Activated CD8-positive, alpha-beta memory T cell treated with anti-CD3 and anti-CD28 coated beads for 48 hours (primary cell): ENCODE data around the gene ENOX2.
"Not testable (repeated sequence)": the region's sequence is repeated elsewhere in the genome, so short reads cannot be mapped to it uniquely, and the experiment has no call there.

Experiments used
- DNase-seq, 3 experiments: peaks; one replicate each; pipeline ENCODE4 v3.0.0-alpha.2; 2020; ENCODE audit warnings: low read depth in 2 of 3, low spot score in 2 of 3

Gene ENOX2

GRCh38 chrX:130827648-130828047, 75.4 kb downstream of the ENOX2 start:
- DNase-seq, result no peak

DNA sequence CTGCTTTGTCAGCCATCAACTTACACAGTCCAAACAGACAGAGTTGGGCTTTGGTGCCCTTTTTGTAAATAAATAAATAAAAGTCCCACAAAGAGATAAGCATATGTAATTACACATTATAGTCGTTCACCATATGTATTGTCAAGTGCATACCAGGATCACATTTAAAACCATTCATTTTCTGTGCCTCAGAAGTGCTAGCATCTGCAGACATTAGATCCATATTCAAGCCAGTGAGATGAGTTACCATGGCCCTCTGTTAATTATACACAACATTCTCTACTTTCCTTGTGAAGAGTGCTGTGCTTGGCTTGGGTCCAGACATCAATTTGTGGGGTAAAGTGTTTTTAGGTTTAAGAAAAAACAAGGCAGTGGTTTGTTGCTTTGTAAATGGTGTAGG, 76.8 kb downstream of the ENOX2 start:
- DNase-seq, result no peak

DNA sequence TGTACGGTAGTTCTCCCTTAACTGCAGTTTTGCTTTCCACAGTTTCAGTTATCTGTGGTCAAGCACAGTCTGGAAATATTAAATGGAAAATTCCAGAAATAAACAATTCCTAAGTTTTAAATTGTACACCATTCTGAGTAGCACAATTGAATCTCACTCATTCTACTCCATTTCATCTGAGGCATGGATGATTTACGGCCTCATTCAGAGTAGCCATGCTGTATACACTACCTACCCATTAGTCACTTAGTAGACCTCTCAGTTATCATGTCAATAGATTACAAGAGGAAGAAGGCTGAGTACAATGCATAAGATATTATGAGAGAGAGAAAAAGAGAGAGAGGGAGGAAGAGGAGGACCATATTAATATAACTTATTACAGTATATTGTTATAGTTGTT, 77.5 kb downstream of the ENOX2 start:
- DNase-seq, result no peak

DNA sequence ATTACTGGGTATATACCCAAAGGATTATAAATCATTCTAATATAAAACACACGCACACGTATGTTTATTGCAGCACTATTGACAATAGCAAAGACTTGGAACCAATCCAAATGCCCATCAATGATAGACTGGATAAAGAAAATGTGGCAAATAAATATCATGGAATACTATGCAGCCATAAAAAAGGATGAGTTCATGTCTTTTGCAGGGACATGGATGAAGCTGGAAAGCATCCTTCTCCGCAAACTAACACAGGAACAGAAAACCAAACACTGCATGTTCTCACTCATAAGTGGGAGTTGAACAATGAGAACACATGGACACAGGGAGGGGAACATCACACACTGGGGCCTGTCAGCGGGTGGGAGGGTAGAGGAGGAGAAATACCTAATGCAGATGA, 83.6 kb downstream of the ENOX2 start:
- DNase-seq, result not testable (repeated sequence)

GRCh38 chrX:130813932-130814331, 89.1 kb downstream of the ENOX2 start:
- DNase-seq, result not testable (repeated sequence)

DNA sequence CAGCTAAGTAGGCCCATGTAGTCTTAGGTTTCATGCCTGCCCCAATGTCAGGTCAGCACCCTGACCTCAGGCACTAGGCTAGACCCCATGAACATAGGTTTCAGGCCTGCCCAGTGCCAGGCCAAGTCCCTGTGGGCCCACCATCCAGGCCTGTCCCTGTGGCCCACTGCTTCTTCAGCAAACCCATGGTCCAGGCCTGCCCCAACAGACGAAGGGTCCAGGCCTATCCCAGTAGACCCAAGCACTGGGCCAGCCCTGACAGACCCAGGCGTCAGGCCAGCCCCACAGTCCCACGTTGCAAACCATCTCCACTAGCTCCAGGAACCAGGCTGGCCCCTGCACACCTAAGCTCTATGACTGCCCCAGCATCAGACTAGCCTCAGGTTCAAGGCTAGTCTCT, 92.4 kb downstream of the ENOX2 start:
- DNase-seq, result no peak

GRCh38 chrX:130805903-130806302, 97.1 kb downstream of the ENOX2 start:
- DNase-seq, result no peak

DNA sequence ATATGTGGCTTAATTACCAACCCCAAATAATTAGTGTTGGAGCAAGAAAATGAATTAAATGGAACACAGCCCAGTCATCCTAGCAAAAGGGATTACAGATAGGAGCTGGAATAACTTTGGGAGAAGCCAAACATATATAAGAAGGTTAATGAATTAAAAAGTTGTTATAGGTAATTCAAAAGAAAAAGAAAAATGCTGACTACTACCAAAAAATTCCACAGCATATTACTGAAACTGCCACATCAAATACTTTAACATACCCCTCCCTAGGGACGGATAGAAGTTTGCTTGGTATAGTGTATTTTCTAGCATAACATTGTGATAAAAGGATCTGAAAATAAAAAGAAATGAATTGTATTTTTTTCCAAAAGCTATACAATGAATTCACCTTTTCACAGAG, 99.5 kb downstream of the ENOX2 start:
- DNase-seq, result no peak

DNA sequence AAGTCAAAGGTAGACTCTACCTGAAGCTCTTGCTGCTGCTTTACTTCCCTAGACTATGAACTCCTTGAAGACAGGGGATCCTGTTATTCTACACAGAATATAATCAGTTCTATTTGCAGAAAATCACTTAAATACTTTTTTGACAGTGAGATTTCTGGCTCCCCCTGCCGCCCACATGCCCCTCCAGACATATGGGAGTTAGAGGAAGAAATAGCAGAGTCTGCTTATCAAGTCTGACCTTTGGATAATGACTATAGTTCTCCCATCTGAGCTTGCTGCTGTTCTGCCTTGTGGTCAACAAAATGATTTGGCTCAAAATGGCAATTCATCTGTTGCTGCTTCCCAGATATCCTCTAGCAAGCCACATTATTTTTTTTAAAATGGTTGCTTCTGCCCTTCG, 101.1 kb downstream of the ENOX2 start:
- DNase-seq, result no peak

GRCh38 chrX:130799393-130799792, 103.6 kb downstream of the ENOX2 start:
- no peak for DNase-seq

DNA sequence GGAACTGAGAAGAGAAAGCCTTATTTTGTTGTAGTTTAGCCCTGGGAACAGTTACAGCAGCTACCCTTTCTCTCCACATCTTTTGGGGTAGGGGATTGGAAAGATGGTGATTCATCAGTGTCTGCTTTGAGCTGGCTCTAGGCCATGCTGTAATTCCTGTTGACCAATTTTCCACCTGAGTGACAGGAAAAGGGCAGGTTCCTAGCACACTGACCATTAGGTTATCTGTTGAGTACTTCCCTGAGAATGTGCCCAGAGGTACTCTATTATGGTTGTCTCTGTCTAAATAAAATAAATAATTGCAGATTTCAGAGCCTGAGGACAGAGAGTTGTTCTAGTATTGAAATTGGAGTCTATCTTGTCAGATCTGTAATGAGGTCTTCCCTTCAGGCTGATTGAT, 109.0 kb downstream of the ENOX2 start:
- no peak for DNase-seq

GRCh38 chrX:130791870-130792269, 111.1 kb downstream of the ENOX2 start:
- DNase-seq, result not testable (repeated sequence)

DNA sequence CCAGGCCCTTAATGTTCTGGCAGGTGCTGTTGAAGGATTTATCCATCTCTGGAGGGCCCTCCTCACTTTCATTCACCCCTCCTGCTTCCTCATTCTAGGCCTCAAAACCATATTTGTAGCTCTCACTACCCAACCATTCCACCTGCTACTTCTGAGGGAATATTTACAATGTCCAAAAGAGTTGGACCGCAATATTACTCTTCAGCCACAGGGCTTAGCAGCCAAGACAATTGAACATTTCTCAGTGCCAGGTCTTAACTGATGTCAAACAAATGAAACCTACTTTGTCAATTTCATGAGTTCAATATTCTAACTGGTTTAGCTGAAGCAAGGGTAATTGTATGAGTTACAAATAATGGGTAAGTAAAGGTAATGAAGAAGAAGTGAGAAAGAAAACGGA, 113.2 kb downstream of the ENOX2 start:
- no peak for DNase-seq

- DNase-seq, result no peak
Measured at GRCh38 chrX:130788786-130789581, 114.0 kb downstream of the ENOX2 start.

GRCh38 chrX:130786030-130786429, 117.0 kb downstream of the ENOX2 start:
- no peak for DNase-seq

DNA sequence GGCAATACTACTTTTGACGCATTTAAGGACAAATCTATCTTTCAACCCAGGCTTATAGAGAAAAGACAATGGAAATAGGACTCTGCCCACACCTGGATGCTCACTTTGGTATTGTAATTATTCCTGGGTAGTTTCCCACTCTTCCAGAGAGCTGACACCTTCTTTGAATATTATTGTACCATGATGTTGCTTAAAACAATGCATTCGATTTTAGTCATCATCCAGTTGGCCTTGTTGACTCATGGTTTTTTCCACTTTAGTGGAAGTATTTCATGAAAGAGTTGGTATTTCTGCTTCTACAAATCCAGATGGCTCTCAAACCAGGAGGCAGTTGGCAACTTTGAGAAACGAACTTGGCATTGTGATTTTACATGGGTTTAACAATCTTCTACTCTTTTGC, 124.2 kb downstream of the ENOX2 start:
- no peak for DNase-seq

DNA sequence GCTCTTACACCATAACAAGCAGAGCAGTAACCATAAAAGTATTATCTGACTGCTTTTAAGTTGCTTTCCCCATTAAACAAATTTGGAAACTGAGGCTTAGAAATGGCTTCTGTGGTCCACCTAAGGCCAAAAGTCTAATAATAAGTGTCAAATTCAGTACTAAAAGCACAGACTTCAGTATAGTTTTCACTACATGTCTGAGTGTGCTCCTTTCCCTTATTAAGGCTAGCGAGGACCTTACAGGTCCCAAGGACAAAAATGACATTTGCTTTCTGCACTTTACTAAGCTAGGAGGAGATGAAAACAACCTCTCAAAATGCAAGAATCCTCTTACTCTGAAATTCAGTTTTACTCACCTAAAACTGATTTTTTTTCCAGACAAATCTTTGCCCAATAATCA, 127.2 kb downstream of the ENOX2 start:
- no peak for DNase-seq

DNA sequence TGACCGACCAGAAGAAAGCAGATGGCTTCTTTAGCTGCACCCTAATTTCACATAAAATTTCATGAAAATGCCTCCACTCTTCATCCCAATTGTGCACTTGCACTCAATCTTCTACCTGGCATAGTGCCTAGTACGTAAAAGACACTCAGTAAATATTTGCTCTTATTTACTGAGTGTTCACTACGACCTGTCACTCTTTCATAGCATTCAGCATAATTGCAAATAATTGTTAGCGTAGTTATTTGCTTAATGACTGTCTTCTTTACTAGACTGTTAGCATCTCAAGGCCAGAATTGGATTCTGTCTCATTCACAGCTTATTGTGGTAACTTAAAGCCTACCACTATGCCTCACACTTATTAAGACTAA, 130.2 kb downstream of the ENOX2 start:
- no peak for DNase-seq

DNA sequence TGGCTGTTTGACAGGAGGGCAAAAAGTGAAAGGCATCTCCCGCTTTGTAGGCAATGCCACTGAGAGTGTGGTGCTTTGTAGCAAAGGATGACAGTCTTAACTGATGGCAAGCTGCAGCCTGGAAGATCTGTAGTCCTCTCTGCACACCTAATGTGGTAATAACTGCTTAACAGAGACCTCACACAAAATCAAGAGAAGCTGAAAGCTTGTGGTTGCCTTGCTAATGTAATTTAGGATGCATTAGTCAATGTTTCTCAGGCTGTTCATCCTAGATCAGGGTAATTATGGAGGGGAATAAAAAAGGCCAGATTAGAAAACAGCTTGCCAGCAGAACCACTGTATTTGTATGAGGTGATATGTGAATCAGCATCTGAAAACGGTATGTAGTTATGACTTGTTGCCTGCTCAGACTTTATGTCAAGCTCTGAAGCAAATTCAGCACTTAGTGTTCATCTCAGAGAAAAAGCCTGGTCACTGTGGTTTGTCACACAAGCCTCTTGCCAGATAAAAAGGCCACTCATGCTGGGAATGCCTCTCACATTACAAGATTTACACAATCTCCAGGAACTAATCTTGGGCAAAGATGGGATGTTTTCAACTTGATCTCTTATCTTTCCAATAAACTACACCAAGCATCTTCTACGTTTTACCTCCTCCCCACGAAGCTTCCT, 130.8 kb downstream of the ENOX2 start:
- no peak for DNase-seq

DNA sequence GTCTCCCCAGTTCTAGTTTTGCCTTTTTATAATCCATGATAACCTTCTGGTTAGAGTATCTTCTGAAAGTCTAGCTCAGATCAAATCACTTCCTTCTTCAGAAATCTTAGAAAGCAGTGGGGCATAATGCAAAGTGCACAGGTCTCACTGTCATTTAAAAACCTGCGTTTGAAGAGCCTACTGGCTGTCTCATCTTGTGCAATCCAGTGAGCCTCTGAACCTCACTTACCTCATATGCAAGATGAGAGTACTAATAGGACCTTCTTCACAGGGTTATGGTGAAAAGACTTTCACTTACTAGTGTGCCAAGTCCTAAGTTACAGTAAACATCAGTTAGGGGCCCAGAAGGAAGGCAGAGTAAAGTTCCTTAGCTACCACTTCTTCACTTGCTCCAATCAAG, 131.4 kb downstream of the ENOX2 start:
- no peak for DNase-seq

DNA sequence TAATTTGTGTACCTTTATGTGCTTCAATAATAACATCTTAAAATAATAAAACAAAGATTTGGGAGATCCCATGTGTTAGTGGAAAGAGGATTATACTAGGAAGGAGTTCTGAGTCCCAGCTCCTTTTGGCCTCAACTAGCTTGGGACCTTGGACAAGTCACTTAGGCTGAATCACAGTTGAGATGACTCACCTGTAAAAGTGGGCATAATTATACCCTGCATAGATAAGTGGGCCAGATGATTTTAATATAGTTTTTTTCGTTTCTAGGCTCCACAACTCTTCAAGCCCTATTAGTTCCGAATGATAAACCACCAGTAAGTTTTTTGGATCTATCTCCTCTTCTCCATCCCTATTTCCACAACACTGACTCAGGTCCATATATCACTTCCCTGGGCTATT, 131.8 kb downstream of the ENOX2 start:
- DNase-seq, result no peak

GRCh38 chrX:130770615-130771014, 132.4 kb downstream of the ENOX2 start:
- no peak for DNase-seq

- no peak for DNase-seq
Measured at GRCh38 chrX:130769835-130770234, 133.2 kb downstream of the ENOX2 start.
